K562 (cell line): Measurements from ENCODE around the gene HNF1B. TPM values are rescaled to one million over a fixed set of nuclear protein-coding genes. Genes with fewer than 3 reads are reported as not detected.
A peak's percentile ranks its signal among the peaks of the same experiment; 100 is the strongest.

Source experiments
- ATAC-seq: fragments of 200-7000 bp; cut with Tn5 transposase; 3 replicates; pipeline ENCODE4 v1.9.1; 2020; ENCODE audit warnings: moderate library complexity
- BruUV-seq: library from RNA; stranded (reverse); fragments of 400-500 nt; replicated peaks from 2 replicates; lab custom pipeline; 2021; lab: Mats Ljungman, UMichigan
- CTCF ChIA-PET: fragments of 300-600 bp; formaldehyde crosslinking; extraction: SDS; loops from one replicate; lab custom pipeline; 2021; ENCODE audit warnings: low intra/inter-chr PET ratio; lab: Yijun Ruan, JAX
- POLR2A ChIA-PET: fragments of 300-600, 350-650 bp; sonication (Branson Sonifier 250); formaldehyde crosslinking; extraction: SDS; loops from one replicate; lab custom pipeline; 2021; ENCODE audit warnings: antibody characterized with exemption, inconsistent platforms; lab: Yijun Ruan, JAX
- DNase-seq, 4 experiments: peaks; one replicate each; pipeline versions ENCODE4 v3.0.0 to v3.0.0-alpha.2; 2011 to 2018; ENCODE audit warnings: low spot score in 3 of 4, mixed read lengths in 3 of 4; ENCODE audit errors: extremely low read depth in 1 of 4
- FAIRE-seq: peaks from 2 replicates; lab custom pipeline; 2011; peaks lifted over from hg19 to GRCh38; lab: Jason Lieb, UNC
- H2AFZ ChIP-seq: 2 replicates; pipeline ENCODE4 v1.6.0; 2011; ENCODE audit warnings: low read depth, low read length, control low read depth, inconsistent platforms
- H3K27ac ChIP-seq: fragments of 200-600 bp; 3 replicates; pipeline ENCODE4 v1.8.0; 2011; ENCODE audit warnings: low read depth, mild to moderate bottlenecking, control low read depth, inconsistent platforms, low read length, moderate library complexity, mixed read lengths; ENCODE audit errors: extremely low read depth
- H3K27me3 ChIP-seq, 2 experiments: fragments of 300-600 bp in 1 of 2; 2 replicates in 1 of 2; 3 replicates in 1 of 2; pipeline versions ENCODE4 v1.6.0 to v1.8.0; 2011; ENCODE audit warnings: inconsistent platforms in 2 of 2, low read length in 2 of 2, mild to moderate bottlenecking in 1 of 2, mixed read lengths in 1 of 2, moderate library complexity in 1 of 2; ENCODE audit not compliant: control insufficient read depth in 2 of 2, insufficient read depth in 2 of 2
- H3K36me3 ChIP-seq: fragments of 300-600 bp; 3 replicates; pipeline ENCODE4 v1.8.0; 2011; ENCODE audit warnings: mild to moderate bottlenecking, low read length, inconsistent platforms; ENCODE audit not compliant: control insufficient read depth, insufficient read depth
- H3K4me1 ChIP-seq, 2 experiments: fragments of 200-600 bp in 1 of 2; replicated peaks in 1 of 2; 2 replicates in 1 of 2; 3 replicates in 1 of 2; pipeline versions ENCODE4 v1.5.1 to v1.8.0; 2011; ENCODE audit warnings: inconsistent platforms in 2 of 2, low read length in 2 of 2, mild to moderate bottlenecking in 1 of 2, mixed read lengths in 1 of 2, moderate library complexity in 1 of 2; ENCODE audit not compliant: control insufficient read depth in 2 of 2, insufficient read depth in 2 of 2
- H3K4me2 ChIP-seq: 2 replicates; pipeline ENCODE4 v1.6.1; 2011; ENCODE audit warnings: low read length, control low read depth, inconsistent platforms, mixed read lengths; ENCODE audit not compliant: insufficient read depth
- H3K4me3 ChIP-seq: fragments of 200-600 bp; sonication (generic), shearing (Covaris generic); 2 replicates; pipeline ENCODE4 v1.5.1; 2016; ENCODE audit warnings: control low read depth, inconsistent platforms
- H3K79me2 ChIP-seq: fragments of 200-600 bp; 3 replicates; pipeline ENCODE4 v1.8.0; 2011; ENCODE audit warnings: low read length, inconsistent platforms; ENCODE audit not compliant: control insufficient read depth, insufficient read depth
- H3K9ac ChIP-seq, 2 experiments: 2 replicates each; pipeline versions ENCODE4 v1.6.0 to v1.6.1; 2011; ENCODE audit warnings: low read depth in 2 of 2, low read length in 2 of 2, control low read depth in 1 of 2, inconsistent platforms in 1 of 2, mild to moderate bottlenecking in 1 of 2, mixed read lengths in 1 of 2; ENCODE audit not compliant: insufficient read depth in 1 of 2
- H3K9me1 ChIP-seq: one replicate; pipeline ENCODE4 v1.6.0; 2011; ENCODE audit warnings: inconsistent platforms, mild to moderate bottlenecking, low read length, moderate library complexity; ENCODE audit not compliant: control insufficient read depth, insufficient read depth
- H3K9me3 ChIP-seq: replicated peaks from 2 replicates; pipeline ENCODE4 v1.5.1; 2011; ENCODE audit warnings: low read depth, low read length, inconsistent platforms; ENCODE audit not compliant: control insufficient read depth, insufficient read depth
- H4K20me1 ChIP-seq: replicated peaks from 2 replicates; pipeline ENCODE4 v1.6.1; 2011; ENCODE audit warnings: low read length, inconsistent platforms, mixed read lengths; ENCODE audit not compliant: control insufficient read depth, insufficient read depth
- ARNT ChIP-seq, 2 experiments: fragments of 450-650 bp; IDR thresholded peaks; 2 replicates each; pipeline ENCODE4 v1.6.1; 2016; ENCODE audit warnings: mild to moderate bottlenecking in 1 of 2
- HOXB6 ChIP-seq: fragments of 250-450 bp; sonication (Bioruptor Pico); IDR thresholded peaks from 2 replicates; pipeline ENCODE4 v1.5.1; 2022; ENCODE audit warnings: mild to moderate bottlenecking, borderline replicate concordance
- HSF4 ChIP-seq: fragments of 250-450 bp; sonication (Bioruptor Pico); IDR thresholded peaks from 2 replicates; pipeline ENCODE4 v2.1.2; 2022; ENCODE audit warnings: mild to moderate bottlenecking, moderate library complexity, borderline replicate concordance
- POLR2B ChIP-seq: fragments of 450-650 bp; IDR thresholded peaks from 2 replicates; pipeline ENCODE4 v1.6.1; 2018; ENCODE audit warnings: low read depth; ENCODE audit not compliant: partially characterized antibody
- RAD51 ChIP-seq: fragments of 450-650 bp; IDR thresholded peaks from 2 replicates; pipeline ENCODE4 v1.7.1; 2016; ENCODE audit warnings: low read depth, mild to moderate bottlenecking, borderline replicate concordance
- SMAD4 ChIP-seq: fragments of 250-450 bp; sonication (Bioruptor Pico); conservative IDR thresholded peaks from 2 replicates; pipeline ENCODE4 v1.8.0; 2021; ENCODE audit warnings: inconsistent platforms, mild to moderate bottlenecking, moderate library complexity
- ZNF507 ChIP-seq: conservative IDR thresholded peaks from 2 replicates; pipeline ENCODE4 v1.6.1; 2017; ENCODE audit warnings: missing genetic modification characterization, missing compliant biosample characterization
- ZNF512 ChIP-seq: IDR thresholded peaks from 2 replicates; pipeline ENCODE4 v1.6.1; 2016; ENCODE audit warnings: missing genetic modification characterization, missing compliant biosample characterization
- WGBS: fragments of 100-300 bp; shearing (Covaris generic); methylation state at CpG from one replicate; pipeline ENCODE4 v1.1.6; 2016; ENCODE audit warnings: low coverage, mixed read lengths; ENCODE audit not compliant: insufficient coverage; ENCODE audit errors: missing lambda C conversion rate; 5-methylcytosine and 5-hydroxymethylcytosine counted together
- in situ Hi-C: fragments of 300-500 bp; cut with MboI; formaldehyde crosslinking; loops from 4 replicates; pipeline ENCODE4 v1.15.0; 2018; ENCODE audit warnings: inconsistent platforms, mixed read lengths
- intact Hi-C: fragments of 100-400 bp; cut with micrococcal nuclease; formaldehyde crosslinking; loops from 2 replicates; pipeline ENCODE4 v1.14.2; 2022
- polyA plus RNA-seq, 8 experiments: library from polyadenylated mRNA; depleted of rRNA in 4 of 8; stranded (reverse) in 5 of 8; unstranded in 3 of 8; fragments of >200 nt; fragmentation: Nextera tagmentation in 2 of 8; fragmentation: Illumina TruSeq in 1 of 8; extraction: Ambion mirVana in 2 of 8; extraction: Trizol in 1 of 8; gene quantifications; 2 replicates each; pipeline versions ENCODE4 v1.2.1 to v1.2.3, GENCODE V29; 2011 to 2014; ENCODE audit warnings: inconsistent platforms in 1 of 8, missing spikeins in 1 of 8
- total RNA-seq, 7 experiments: library from RNA; depleted of rRNA in 6 of 7; stranded (reverse); fragments of >200 nt in 6 of 7; fragmentation: Illumina TruSeq in 2 of 7; extraction: Trizol in 2 of 7; gene quantifications; 2 replicates each; pipeline versions ENCODE4 v1.2.1 to v1.2.3, GENCODE V29; 2011 to 2021; ENCODE audit warnings: low replicate concordance in 1 of 7

Gene HNF1B
- total and polyA plus RNA-seq, 9 of the 15 experiments (the other 6 are each of a cell fraction or from before 2014, with no cell fraction given), result not detected

- TF ChIP-seq ARNT (IDR thresholded peaks at IDR 0.05) (no peak), ZNF512 (no peak), SMAD4 (CRISPR knock-in tag) (no peak), HOXB6 (CRISPR knock-in tag) (no peak), RAD51 (no peak), POLR2B (no peak)
These were observed 28.1 kb upstream of the HNF1B start (continued) for GRCh38 chr17:37772982-37773381.

GRCh38 chr17:37770631-37771518 is 26.0 kb upstream of the HNF1B start:
- Histone ChIP-seq H3K4me3 (no peak overlapping the region), H3K9ac (no peak overlapping the region), H3K4me2 (no peak overlapping the region), H3K79me2 (no peaks in the 10 kb centered on the region), H3K36me3 (no peaks in the 10 kb centered on the region), H3K9me3 (peaks cover 6% of the 10 kb centered on the region; the same call in 1 of the 2 replicates), H3K9me1 (no peaks in the 10 kb centered on the region), H3K27ac (no peak overlapping the region), H3K27me3 (peaks cover 4 to 18% of the 10 kb centered on the region in 2 experiments; a peak in 4 of 5 replicates), H4K20me1 (no peaks in the 10 kb centered on the region), H3K4me1 (no peaks in the 10 kb centered on the region), H2AFZ (no peak overlapping the region)
- peak; percentile 40 to 60 (median 49) for DNase-seq
- in situ Hi-C loops, result no loop called here
- ATAC-seq, result peak; percentile 77
- WGBS, result 1% methylated on average over 17 of the region's 17 CpGs
- ChIA-PET POLR2A (interaction anchor here (0.6 kb wide), 1 partner anchor 225 kb away, joined by 4 read pairs; no protein-coding TSS in a partner anchor), CTCF (interaction anchor here (0.6 kb wide), 1 partner anchor 117 kb away, joined by 3 read pairs; no protein-coding TSS in a partner anchor)
- FAIRE-seq, result no peak
- BruUV-seq, result no TSS peak
- intact Hi-C loops, result loop anchor here (5.0 kb wide), 1 partner anchor 119 kb away; no protein-coding TSS in a partner anchor
- TF ChIP-seq HSF4 (CRISPR knock-in tag), result no peak
- TF ChIP-seq ZNF507 (tag), result no peak
